ENCODE results near the gene THEM5. TPM values are rescaled to one million over a fixed set of nuclear protein-coding genes. Genes with fewer than 3 reads are reported as not detected.
"Not testable (repeated sequence)": the region's sequence is repeated elsewhere in the genome, so short reads cannot be mapped to it uniquely, and the experiment has no call there.

Gene THEM5
- total RNA-seq, result not detected

- no peak for DNase-seq
Measured at GRCh38 chr1:151853411-151853943, at the start of gene THEM5. Gene THEM5 (minus strand): TSS chr1:151853712. CDS start chr1:151853565, 147 bp downstream.

- DNase-seq, result no peak
Measured at GRCh38 chr1:151902858-151903257, 49.3 kb upstream of the THEM5 start.

- not testable (repeated sequence) for DNase-seq
Measured at GRCh38 chr1:151900804-151901203, 47.3 kb upstream of the THEM5 start.

GRCh38 chr1:151898519-151898991 is 45.0 kb upstream of the THEM5 start:
- no peak for DNase-seq

- no peak for DNase-seq
Measured at GRCh38 chr1:151897991-151898431, 44.5 kb upstream of the THEM5 start.

- DNase-seq, result no peak
Measured at GRCh38 chr1:151893176-151893924, 39.8 kb upstream of the THEM5 start.

- no peak for DNase-seq
Measured at GRCh38 chr1:151892190-151892589, 38.7 kb upstream of the THEM5 start.

- DNase-seq, result no peak
Measured at GRCh38 chr1:151891512-151891911, 38.0 kb upstream of the THEM5 start.

- DNase-seq, result no peak
Measured at GRCh38 chr1:151888972-151889570, 35.6 kb upstream of the THEM5 start.

- no peak for DNase-seq
Measured at GRCh38 chr1:151887028-151887427, 33.5 kb upstream of the THEM5 start.

GRCh38 chr1:151885479-151885878 is 32.0 kb upstream of the THEM5 start:
- no peak for DNase-seq

GRCh38 chr1:151884879-151885278 is 31.4 kb upstream of the THEM5 start:
- not testable (repeated sequence) for DNase-seq

- not testable (repeated sequence) for DNase-seq
Measured at GRCh38 chr1:151884445-151884844, 30.9 kb upstream of the THEM5 start.

- DNase-seq, result not testable (repeated sequence)
Measured at GRCh38 chr1:151883898-151884297, 30.4 kb upstream of the THEM5 start.

GRCh38 chr1:151882918-151883317 is 29.4 kb upstream of the THEM5 start:
- not testable (repeated sequence) for DNase-seq

GRCh38 chr1:151882466-151882865 is 29.0 kb upstream of the THEM5 start:
- no peak for DNase-seq

GRCh38 chr1:151881479-151881878 is 28.0 kb upstream of the THEM5 start:
- no peak for DNase-seq

GRCh38 chr1:151875419-151876097 is 22.0 kb upstream of the THEM5 start:
- DNase-seq, result no peak

- not testable (repeated sequence) for DNase-seq
Measured at GRCh38 chr1:151872776-151873175, 19.3 kb upstream of the THEM5 start.

GRCh38 chr1:151871284-151872030 is 17.9 kb upstream of the THEM5 start:
- DNase-seq, result no peak

- no peak for DNase-seq
Measured at GRCh38 chr1:151868486-151868885, 15.0 kb upstream of the THEM5 start.

GRCh38 chr1:151867765-151868411 is 14.4 kb upstream of the THEM5 start:
- DNase-seq, result no peak

Data from occipital lobe (tissue), 2 donors.